GM12878 (cell line): ENCODE results near the gene DMRTC2. TPM values are rescaled to one million over a fixed set of nuclear protein-coding genes. Genes with fewer than 3 reads are reported as not detected.

Source experiments
- ATAC-seq: fragments of 200-7000 bp; cut with Tn5 transposase; 3 replicates; pipeline ENCODE4 v1.9.1; 2020; ENCODE audit warnings: mild to moderate bottlenecking, moderate library complexity
- BruUV-seq: library from RNA; stranded (reverse); fragments of 400-500 nt; replicated peaks from 2 replicates; lab custom pipeline; 2021; lab: Mats Ljungman, UMichigan
- CTCF ChIA-PET: fragments of 300-600 bp; sonication (Branson Sonifier 250); formaldehyde crosslinking; extraction: SDS; loops from one replicate; lab custom pipeline; 2021; ENCODE audit warnings: inconsistent platforms; lab: Yijun Ruan, JAX
- POLR2A ChIA-PET: fragments of 350-600 bp; formaldehyde crosslinking; extraction: SDS; loops from one replicate; lab custom pipeline; 2021; ENCODE audit warnings: inconsistent platforms; lab: Charles Lee
- RAD21 ChIA-PET: fragments of 300-600 bp; sonication (Branson Sonifier 250); formaldehyde crosslinking; loops from one replicate; lab custom pipeline; 2023; ENCODE audit warnings: antibody characterized with exemption; ENCODE audit not compliant: unreplicated experiment; lab: Charles Lee
- SMC1A ChIA-PET: fragments of 300-600 bp; sonication (Branson Sonifier 250); formaldehyde crosslinking; loops from one replicate; lab custom pipeline; 2023; ENCODE audit not compliant: unreplicated experiment, uncharacterized antibody; lab: Charles Lee
- DNase-seq: peaks from one replicate; pipeline ENCODE4 v3.0.0-alpha.2; 2011; ENCODE audit warnings: low read depth, low spot score
- FAIRE-seq: peaks from 3 replicates; lab custom pipeline; 2011; peaks lifted over from hg19 to GRCh38; lab: Jason Lieb, UNC
- H2AFZ ChIP-seq: 2 replicates; pipeline ENCODE4 v1.6.0; 2011; ENCODE audit warnings: low read depth, low read length, control low read depth; ENCODE audit not compliant: control insufficient read depth
- H3K27ac ChIP-seq: 2 replicates; pipeline ENCODE4 v1.5.1; 2011; ENCODE audit warnings: control low read depth; ENCODE audit not compliant: control insufficient read depth, insufficient read depth
- H3K27me3 ChIP-seq, 2 experiments: replicated peaks in 1 of 2; 2 replicates each; pipeline versions ENCODE4 v1.6.0 to v1.6.1; 2011; ENCODE audit warnings: low read length in 1 of 2; ENCODE audit not compliant: control insufficient read depth in 2 of 2, insufficient read depth in 2 of 2
- H3K36me3 ChIP-seq, 2 experiments: 2 replicates each; pipeline ENCODE4 v1.5.1; 2011; ENCODE audit warnings: low read length in 1 of 2; ENCODE audit not compliant: control insufficient read depth in 2 of 2, insufficient read depth in 2 of 2
- H3K4me1 ChIP-seq: 2 replicates; pipeline ENCODE4 v1.6.1; 2011; ENCODE audit warnings: mild to moderate bottlenecking, low read length, moderate library complexity, mixed read lengths; ENCODE audit not compliant: control insufficient read depth, insufficient read depth
- H3K4me2 ChIP-seq: 2 replicates; pipeline ENCODE4 v1.6.0; 2011; ENCODE audit warnings: control low read depth; ENCODE audit not compliant: control insufficient read depth, insufficient read depth
- H3K4me3 ChIP-seq: fragments of 200-600 bp; sonication (generic); 2 replicates; pipeline ENCODE4 v1.5.1; 2016
- H3K79me2 ChIP-seq: 2 replicates; pipeline ENCODE4 v1.6.0; 2011; ENCODE audit warnings: low read length; ENCODE audit not compliant: control insufficient read depth, insufficient read depth
- H3K9ac ChIP-seq: 2 replicates; pipeline ENCODE4 v1.8.0; 2011; ENCODE audit warnings: low read length, control low read depth, mixed read lengths; ENCODE audit not compliant: control insufficient read depth, insufficient read depth
- H3K9me3 ChIP-seq: replicated peaks from 3 replicates; pipeline ENCODE4 v1.5.1; 2011; ENCODE audit warnings: mild to moderate bottlenecking, low read length; ENCODE audit not compliant: control insufficient read depth, insufficient read depth
- H4K20me1 ChIP-seq: 2 replicates; pipeline ENCODE4 v1.6.0; 2011; ENCODE audit not compliant: control insufficient read depth, insufficient read depth
- ATF2 ChIP-seq: IDR thresholded peaks from 2 replicates; pipeline ENCODE4 v1.6.1; 2012; ENCODE audit warnings: low read length, inconsistent platforms
- BRCA1 ChIP-seq: IDR thresholded peaks from 2 replicates; pipeline ENCODE4 v1.6.1; 2011; ENCODE audit warnings: low read depth, low read length, improper control_type of control experiment
- CREM ChIP-seq: IDR thresholded peaks from 2 replicates; pipeline ENCODE4 v1.6.1; 2014; ENCODE audit warnings: antibody characterized with exemption, low read depth
- HDGF ChIP-seq: fragments of 450-650 bp; IDR thresholded peaks from 2 replicates; pipeline ENCODE4 v1.6.1; 2016; ENCODE audit warnings: antibody characterized with exemption
- LARP7 ChIP-seq: fragments of 450-650 bp; IDR thresholded peaks from 2 replicates; pipeline ENCODE4 v1.6.1; 2017; ENCODE audit warnings: mild to moderate bottlenecking
- MEF2A ChIP-seq: IDR thresholded peaks from 2 replicates; pipeline ENCODE4 v1.6.1; 2011; ENCODE audit warnings: low read depth, mild to moderate bottlenecking, low read length, moderate library complexity; ENCODE audit not compliant: insufficient read depth
- NFIC ChIP-seq: IDR thresholded peaks from 2 replicates; pipeline ENCODE4 v1.6.1; 2012; ENCODE audit warnings: low read depth, mild to moderate bottlenecking, inconsistent platforms, low read length, moderate library complexity
- NFYB ChIP-seq: IDR thresholded peaks from 2 replicates; pipeline ENCODE4 v1.6.1; 2011; ENCODE audit warnings: low read depth, mild to moderate bottlenecking, low read length, improper control_type of control experiment, moderate library complexity; ENCODE audit not compliant: insufficient read depth
- POLR2AphosphoS2 ChIP-seq: IDR thresholded peaks from 2 replicates; pipeline ENCODE4 v1.6.1; 2011; ENCODE audit warnings: low read depth, mild to moderate bottlenecking, low read length, improper control_type of control experiment, moderate library complexity
- ZNF592 ChIP-seq: fragments of 450-650 bp; IDR thresholded peaks from 2 replicates; pipeline ENCODE4 v1.6.1; 2017; ENCODE audit warnings: mild to moderate bottlenecking, moderate library complexity
- WGBS: methylation state at CpG from one replicate; pipeline ENCODE4 v1.1.6; 2016; ENCODE audit warnings: low lambda C conversion rate; ENCODE audit not compliant: insufficient replicate concordance, insufficient coverage; ENCODE audit errors: missing lambda C conversion rate; 5-methylcytosine and 5-hydroxymethylcytosine counted together
- in situ Hi-C: fragments of 300-500 bp; cut with MboI; formaldehyde crosslinking; loops from 9 replicates; pipeline ENCODE4 v1.14.3; 2018; ENCODE audit warnings: mixed read lengths
- intact Hi-C: fragments of 100-400 bp; cut with micrococcal nuclease; formaldehyde crosslinking; loops from one replicate; pipeline ENCODE4 v1.14.2; 2022; ENCODE audit not compliant: unreplicated experiment
- polyA plus RNA-seq, 11 experiments: library from polyadenylated mRNA; depleted of rRNA in 4 of 11; unstranded in 6 of 11; stranded (reverse) in 5 of 11; fragments of >200 nt; fragmentation: Nextera tagmentation in 4 of 11; fragmentation: Illumina TruSeq in 1 of 11; extraction: Ambion mirVana in 4 of 11; extraction: Trizol in 1 of 11; gene quantifications; 1 replicate in 1 of 11; 2 replicates in 10 of 11; pipeline versions ENCODE4 v1.2.1 to v1.2.3, GENCODE V29; 2011 to 2016; ENCODE audit warnings: inconsistent platforms in 2 of 11, missing spikeins in 2 of 11, low read depth in 1 of 11
- total RNA-seq, 4 experiments: library from RNA; depleted of rRNA in 3 of 4; stranded (reverse); fragments of >200 nt in 3 of 4; fragmentation: Illumina TruSeq in 1 of 4; extraction: Trizol in 1 of 4; gene quantifications; 2 replicates each; pipeline versions ENCODE4 v1.2.1 to v1.2.3, GENCODE V29; 2013 to 2021

The DMRTC2 gene
- total and polyA plus RNA-seq, 10 of the 15 experiments (the other 5 are each of a cell fraction or from before 2014, with no cell fraction given), result not detected

DNA sequence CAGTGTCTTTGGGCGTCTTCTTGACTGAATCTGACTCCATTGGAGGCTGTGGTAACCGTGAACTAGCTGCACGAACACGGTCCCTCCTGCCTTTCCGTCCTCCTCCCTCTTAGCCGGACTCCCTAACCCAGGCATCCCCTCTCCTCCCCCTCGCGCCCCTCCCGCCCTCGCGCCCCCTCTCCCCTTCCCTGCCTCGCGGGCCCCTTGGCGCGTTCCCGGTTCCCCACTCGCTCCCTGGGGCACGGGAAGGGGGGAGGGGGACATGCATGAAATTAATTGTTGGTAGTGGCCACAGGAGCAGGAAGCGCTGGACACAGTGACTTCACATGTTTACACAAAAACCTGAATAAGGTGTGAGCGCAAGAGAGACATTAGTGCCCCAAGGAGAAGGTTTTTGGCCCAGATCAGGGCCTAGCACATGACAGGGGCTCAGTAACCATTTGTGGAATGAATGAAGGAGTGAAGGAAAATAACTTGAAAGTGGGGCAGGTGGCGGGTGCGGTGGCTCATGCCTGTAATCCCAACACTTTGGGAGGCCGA is 279 bp downstream of the DMRTC2 start:
- FAIRE-seq, result no peak
- no peak for DNase-seq
- POLR2A ChIA-PET, result no interaction called here
- no peak overlapping the region for H2AFZ ChIP-seq
- no peaks in the 10 kb centered on the region for H4K20me1 ChIP-seq
- RAD21 ChIA-PET, result no interaction called here
- H3K79me2 ChIP-seq, result no peaks in the 10 kb centered on the region
- H3K4me1 ChIP-seq, result no peaks in the 10 kb centered on the region
- no TSS peak for BruUV-seq
- no peaks in the 10 kb centered on the region for H3K36me3 ChIP-seq
- peaks cover 0 to 1% of the 10 kb centered on the region in 2 experiments; a peak in 2 of 4 replicates for H3K27me3 ChIP-seq
- H3K4me3 ChIP-seq, result no peak overlapping the region
- CTCF ChIA-PET, result no interaction called here
- H3K27ac ChIP-seq, result no peak overlapping the region
- TF ChIP-seq NFYB, result no peak
- TF ChIP-seq ATF2, result no peak
- TF ChIP-seq MEF2A, result no peak
- TF ChIP-seq POLR2AphosphoS2, result no peak
- no peak for TF ChIP-seq CREM
- no peak for TF ChIP-seq LARP7
- no peak for TF ChIP-seq HDGF
- TF ChIP-seq NFIC, result no peak
- TF ChIP-seq BRCA1, result no peak
- TF ChIP-seq ZNF592, result no peak
- in situ Hi-C loops, result no loop called here
- H3K9me3 ChIP-seq, result no peaks in the 10 kb centered on the region
- SMC1A ChIA-PET, result no interaction called here
- intact Hi-C loops, result no loop called here
- no peak overlapping the region for H3K4me2 ChIP-seq
- H3K9ac ChIP-seq, result no peak overlapping the region
- 72% methylated on average over 10 of the region's 23 CpGs for WGBS
- ATAC-seq, result no peak
